T-helper 1 cell treated with Interleukin-12 subunit alpha and Interleukin-12 subunit beta and Interleukin-4 antibody, amounts not matched to agents 30 ng/mL and 1 ng/mL, for 36 hours (primary cell): ENCODE results near the gene PARVA. TPM values are rescaled to one million over a fixed set of nuclear protein-coding genes. Genes with fewer than 3 reads are reported as not detected.

Source experiments
- intact Hi-C: fragments of 100-400 bp; cut with micrococcal nuclease; formaldehyde crosslinking; loops from one replicate; pipeline ENCODE4 v1.15.1; 2024
- total RNA-seq: library from RNA; stranded (reverse); gene quantifications from 2 replicates; pipeline ENCODE4 v1.2.3, GENCODE V29; 2022

Gene PARVA
- total RNA-seq, 1 donor from 2014 or later: 0.17 TPM

DNA sequence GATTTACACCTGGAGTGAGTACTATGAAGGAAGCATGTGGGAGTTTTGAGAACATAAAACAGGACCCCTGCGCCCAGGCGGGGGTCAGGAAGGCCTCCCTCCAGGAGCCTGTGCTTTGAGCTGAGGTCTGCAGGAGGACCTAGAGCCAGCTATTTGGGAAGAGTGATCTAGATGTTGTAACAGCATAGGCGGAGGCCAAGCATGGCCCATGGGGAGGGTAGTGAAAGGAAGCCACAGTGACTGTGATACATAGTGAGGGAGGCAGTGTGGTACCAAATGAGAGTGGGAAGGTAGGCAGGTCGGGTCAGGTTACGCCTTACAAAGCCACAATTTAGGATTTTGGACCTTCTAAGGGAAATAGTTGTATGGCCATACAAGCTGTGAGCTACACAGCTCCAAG lies 147.5 kb downstream of the PARVA start:
- intact Hi-C loops: no loop called here

DNA sequence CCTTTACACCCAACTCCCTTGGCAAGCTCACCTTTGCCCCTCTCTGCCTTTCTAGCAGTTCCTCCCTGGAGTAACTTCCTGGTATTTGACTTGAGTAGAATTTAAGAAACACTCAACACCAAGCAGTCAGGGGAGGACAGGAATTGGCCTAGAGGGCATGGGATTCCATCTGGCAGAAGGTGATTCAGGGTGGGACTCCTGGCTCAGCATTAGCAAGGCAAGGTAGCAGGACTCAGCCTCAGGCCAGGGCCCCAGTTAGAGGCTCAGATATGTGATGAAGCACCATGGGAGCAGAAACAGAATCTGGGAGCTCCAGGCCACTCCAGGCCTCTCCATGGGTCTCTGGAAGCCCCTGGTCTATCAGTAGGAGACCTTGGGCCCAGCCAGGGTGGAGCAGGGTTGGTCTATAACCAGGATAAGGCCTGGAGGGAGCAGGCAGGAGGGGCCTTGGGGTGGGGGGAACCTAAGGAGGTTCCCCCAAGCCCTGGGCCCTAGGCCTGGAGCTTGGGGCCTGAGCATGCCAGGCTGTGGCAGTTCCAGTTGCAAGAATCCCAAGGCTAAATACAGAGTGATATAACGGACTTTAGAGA lies 148.2 kb downstream of the PARVA start:
- intact Hi-C loops: no loop called here

- intact Hi-C loops: no loop called here
Measured at GRCh38 chr11:12526789-12527188, 149.4 kb downstream of the PARVA start.

DNA sequence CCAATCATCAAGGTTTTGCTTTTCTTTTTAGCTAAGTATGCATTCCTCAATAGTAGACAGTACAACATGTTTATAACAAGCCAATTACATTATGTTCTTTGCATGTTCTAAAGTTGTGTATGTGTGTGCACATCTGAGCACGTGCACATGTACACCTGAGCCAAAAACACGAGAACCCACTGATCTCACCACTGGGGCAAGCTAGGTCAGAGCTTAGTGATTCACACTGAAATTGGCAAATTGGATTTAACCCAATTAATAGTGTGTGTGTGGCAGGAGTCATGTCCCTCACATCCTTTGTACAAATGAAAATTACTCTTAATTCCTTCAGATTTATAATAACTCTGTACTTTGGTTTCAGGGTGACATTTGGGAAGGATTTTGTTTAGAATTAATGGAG lies 151.1 kb downstream of the PARVA start:
- intact Hi-C loops: no loop called here

DNA sequence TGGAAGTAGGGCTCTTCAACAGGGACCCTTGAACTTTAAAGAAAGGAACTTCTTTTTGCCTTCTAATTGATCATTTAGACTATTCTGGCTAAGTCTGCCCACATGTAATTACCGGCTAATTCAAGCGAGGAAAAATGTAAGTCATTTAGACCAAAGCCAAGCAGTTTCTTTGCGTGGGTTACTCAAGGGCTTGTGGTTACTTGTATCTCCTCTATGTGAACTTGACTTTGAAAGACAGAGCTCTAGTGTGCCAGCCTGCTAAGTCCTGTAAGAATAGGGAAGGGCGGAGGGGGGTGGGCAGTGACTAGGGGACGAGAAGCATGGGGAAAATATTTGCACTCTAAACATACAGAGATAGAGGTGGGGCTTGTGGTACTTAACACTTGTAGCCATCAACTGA lies 151.7 kb downstream of the PARVA start:
- intact Hi-C loops: no loop called here

GRCh38 chr11:12529793-12530192 lies 152.4 kb downstream of the PARVA start:
- intact Hi-C loops: no loop called here

DNA sequence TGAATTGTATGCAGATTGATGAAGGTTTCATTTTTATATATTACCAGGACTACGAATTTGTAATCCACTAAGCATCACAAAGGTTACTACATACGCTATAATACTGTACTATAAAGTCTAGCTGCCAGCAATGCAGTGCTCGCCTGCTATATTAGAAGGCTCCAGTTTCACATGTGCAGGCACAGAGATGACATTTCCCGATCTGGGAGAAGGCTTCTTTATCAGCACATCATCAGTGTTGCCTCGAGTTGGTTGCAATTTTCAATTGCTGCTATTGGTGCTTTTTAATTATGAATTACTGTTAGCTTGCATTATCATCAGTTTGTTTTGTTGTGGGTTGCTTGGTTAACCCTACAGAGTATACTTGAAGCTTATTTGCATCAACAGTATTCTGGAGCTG lies 153.6 kb downstream of the PARVA start:
- intact Hi-C loops: no loop called here

DNA sequence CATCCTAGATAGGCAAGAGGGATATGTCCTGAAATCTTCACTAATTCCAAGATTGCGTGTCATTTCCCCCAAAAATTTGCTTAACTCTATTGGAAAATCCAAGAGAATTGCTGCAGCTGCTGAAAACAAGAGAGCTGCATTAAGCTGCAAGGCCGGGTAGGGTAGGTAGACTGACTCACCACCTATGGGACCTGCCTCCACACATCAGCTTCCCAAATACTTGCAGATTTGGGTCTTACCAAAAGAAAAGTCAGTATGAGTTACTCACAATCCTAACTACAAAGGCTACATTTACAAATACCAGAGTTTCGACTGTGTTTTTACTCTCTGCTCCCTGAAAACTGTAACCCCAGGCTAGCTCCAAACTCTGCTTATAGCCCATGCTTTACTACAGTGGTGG lies 154.3 kb downstream of the PARVA start:
- intact Hi-C loops: no loop called here

DNA sequence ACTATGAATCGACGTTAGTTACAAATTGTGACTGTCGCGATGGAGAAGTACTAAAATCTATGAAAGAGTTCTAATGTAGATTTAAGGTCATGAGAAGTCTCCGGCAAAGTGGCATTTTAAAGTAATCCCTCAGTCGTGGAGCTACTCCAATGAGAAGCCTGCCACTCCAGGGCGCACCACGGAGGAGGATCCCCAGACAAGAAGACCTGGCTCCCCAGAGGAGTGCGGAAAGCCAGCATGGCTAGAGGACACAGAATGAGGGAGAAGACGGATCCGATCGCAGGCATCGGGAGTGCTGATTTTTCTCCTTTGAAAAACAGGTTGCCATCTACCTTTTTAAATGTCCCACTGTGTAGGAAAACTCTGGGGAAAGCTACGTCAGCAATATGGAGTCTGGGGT lies 155.2 kb downstream of the PARVA start:
- intact Hi-C loops: no loop called here

DNA sequence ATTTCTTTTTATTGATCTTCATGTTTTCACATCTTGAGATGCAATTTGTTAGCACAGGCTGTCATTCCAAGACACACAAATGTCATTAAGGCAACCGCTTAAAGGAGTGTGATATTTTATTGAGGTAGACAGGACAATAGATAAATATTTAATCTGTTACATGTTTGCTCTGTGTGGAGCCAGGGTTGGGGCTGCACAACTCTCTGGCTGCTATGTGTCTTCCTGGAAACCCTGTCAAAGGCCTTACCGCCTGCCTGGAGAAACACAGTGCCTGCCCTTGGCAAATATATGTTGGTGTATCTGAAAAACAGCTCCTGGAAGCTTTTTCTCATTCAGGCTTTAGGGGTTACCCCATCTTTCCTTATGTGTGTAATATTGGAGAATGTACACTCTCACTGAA lies 157.2 kb downstream of the PARVA start:
- intact Hi-C loops: no loop called here

GRCh38 chr11:12535321-12535720 lies 157.9 kb downstream of the PARVA start:
- intact Hi-C loops: no loop called here

DNA sequence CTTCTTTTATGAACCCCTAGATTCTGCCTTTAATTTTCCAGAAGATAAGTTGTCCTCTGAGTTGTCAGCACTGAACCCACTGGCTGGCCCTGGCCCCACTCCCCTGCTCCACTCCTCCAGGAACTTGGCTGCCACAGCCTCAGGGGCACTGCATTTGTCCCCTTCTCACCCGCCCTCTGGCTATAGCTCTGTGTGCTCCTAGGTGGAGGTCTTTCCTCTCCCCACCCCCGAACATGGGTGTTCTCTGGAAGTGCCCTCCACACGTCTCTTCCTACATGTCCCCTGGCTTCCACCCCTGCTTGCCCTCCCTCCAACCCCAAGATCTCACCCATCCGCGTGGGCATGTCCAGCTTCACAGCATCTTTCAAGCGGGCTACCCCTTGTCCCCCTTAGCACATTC lies 159.2 kb downstream of the PARVA start:
- intact Hi-C loops: no loop called here

- intact Hi-C loops: no loop called here
Measured at GRCh38 chr11:12537778-12538401, 160.5 kb downstream of the PARVA start.

DNA sequence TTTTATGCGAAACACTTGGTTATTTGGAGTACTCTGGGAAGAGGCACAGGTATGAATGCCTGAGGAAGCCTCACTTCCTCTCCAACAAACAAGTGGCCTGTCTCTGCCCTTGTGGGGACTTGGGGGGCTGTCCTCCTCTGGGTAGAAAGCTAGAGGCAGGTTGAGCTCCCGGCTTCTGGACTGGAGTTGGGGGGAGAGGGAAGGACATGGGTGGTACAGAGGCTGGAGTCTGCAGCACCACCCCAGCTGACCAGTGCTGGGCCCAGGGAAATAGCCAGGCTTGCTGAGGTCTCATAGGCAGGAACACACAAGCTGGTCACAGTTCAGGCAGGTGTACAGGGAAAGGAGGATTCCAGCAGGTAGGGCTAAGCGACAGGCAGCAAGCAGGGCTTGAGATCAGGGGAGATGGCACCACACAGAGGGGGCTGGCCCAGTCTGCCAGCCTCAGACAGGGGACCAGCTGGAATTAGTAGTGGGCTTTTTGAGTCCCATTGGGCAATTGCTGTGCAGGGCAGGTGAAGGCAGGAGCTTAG lies 161.6 kb downstream of the PARVA start:
- intact Hi-C loops: no loop called here

GRCh38 chr11:12539572-12539971 lies 162.2 kb downstream of the PARVA start:
- intact Hi-C loops: no loop called here

DNA sequence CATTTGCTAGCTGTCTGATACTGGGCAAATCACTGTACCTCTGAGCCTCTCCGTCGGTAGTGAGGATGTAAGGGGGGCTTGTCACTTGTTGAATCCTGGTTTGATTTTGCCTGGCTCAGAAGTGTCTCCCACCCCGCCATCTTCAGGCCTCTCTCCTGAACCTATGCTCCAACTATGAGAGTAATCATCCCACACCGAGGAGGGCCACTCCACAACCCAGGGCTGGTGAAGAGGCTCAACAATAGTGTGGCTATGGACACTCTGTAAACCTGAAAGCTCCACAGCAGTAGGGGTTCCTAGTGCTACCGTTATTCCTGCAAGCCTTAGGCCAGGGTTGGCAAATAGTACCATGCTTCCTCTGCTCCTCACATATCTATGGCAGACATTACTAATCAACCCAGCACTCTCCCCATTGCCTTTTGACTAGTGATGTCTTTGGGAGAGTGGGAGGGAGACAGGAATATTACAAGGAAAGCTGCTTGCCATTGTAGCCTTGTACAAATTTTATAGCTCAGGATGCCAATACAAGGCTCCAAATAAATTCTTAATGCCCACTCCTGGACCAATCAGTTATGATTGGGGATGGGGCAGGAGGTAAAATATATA lies 162.8 kb downstream of the PARVA start:
- intact Hi-C loops: no loop called here

GRCh38 chr11:12540913-12541582 lies 163.7 kb downstream of the PARVA start:
- intact Hi-C loops: no loop called here

- intact Hi-C loops: no loop called here
Measured at GRCh38 chr11:12541583-12542151, 164.3 kb downstream of the PARVA start.

DNA sequence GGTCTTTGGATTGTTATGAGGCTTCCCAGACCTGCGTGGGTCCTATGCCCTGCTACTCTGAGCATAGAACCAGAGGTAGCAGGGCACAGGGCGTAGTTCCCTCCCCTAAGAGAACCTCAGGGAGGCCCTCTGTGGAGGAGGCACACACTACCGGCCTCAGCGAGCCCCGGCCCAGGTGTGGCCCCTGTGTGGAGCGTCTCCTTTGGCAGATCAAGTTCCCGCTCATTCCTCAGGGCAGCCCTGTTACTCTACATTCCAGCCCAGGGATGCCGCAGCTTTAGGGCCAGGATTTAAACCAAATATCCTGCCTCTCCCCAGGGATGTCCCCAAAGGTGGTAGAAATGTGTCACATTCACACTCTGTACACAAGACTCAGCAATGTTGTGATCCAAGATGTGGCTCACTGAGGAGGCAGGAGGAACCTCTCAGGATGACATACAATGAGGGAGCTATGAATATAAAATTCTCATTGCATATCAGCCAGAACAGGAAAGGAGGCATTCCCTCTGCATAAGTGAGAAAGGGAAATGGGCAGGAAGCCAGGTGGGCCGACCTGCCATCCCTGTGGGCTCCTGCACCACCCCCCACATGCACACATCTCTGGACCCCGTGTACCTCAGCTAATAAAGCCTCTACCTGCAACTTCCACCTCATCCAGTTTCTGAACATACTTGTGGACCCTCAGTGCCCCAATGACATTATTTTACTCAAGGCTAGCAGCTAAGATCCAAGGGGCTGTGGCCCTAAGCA lies 165.0 kb downstream of the PARVA start:
- intact Hi-C loops: no loop called here

- intact Hi-C loops: no loop called here
Measured at GRCh38 chr11:12543596-12544415, 166.4 kb downstream of the PARVA start.
